Measurements from ENCODE around the gene EPS15.

DNA sequence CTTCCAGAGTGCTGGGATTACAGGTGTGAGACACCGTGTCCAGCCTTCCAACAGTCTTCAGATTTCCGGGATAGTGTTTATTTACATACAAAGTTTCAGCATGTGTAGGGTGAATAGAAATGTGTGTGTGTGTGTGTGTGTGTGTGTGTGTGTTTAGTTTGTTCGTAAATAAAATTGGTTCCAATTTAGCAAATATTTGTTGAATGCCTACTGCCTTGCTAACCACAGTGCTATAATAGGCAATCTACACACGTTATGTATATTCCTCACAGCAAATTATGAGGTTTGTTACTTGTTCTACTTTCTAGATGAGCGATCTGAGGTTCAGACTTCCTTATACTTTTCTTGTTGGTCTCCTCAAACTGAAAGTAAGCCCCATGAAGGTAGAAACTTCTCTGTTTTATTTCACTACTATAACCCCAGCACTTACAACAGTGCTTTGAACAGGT, 32.8 kb upstream of the EPS15 start:
- no peak for TF ChIP-seq POLR2A (IDR thresholded peaks at IDR 0.05)
- TF ChIP-seq, protein P1, sequence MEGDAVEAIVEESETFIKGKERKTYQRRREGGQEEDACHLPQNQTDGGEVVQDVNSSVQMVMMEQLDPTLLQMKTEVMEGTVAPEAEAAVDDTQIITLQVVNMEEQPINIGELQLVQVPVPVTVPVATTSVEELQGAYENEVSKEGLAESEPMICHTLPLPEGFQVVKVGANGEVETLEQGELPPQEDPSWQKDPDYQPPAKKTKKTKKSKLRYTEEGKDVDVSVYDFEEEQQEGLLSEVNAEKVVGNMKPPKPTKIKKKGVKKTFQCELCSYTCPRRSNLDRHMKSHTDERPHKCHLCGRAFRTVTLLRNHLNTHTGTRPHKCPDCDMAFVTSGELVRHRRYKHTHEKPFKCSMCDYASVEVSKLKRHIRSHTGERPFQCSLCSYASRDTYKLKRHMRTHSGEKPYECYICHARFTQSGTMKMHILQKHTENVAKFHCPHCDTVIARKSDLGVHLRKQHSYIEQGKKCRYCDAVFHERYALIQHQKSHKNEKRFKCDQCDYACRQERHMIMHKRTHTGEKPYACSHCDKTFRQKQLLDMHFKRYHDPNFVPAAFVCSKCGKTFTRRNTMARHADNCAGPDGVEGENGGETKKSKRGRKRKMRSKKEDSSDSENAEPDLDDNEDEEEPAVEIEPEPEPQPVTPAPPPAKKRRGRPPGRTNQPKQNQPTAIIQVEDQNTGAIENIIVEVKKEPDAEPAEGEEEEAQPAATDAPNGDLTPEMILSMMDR (IDR thresholded peaks at IDR 0.05): no peak
